Hematopoietic multipotent progenitor cell (in vitro differentiated cells): ENCODE data around the gene NDUFC2. TPM values are rescaled to one million over a fixed set of nuclear protein-coding genes. Genes with fewer than 3 reads are reported as not detected.
A peak's percentile ranks its signal among the peaks of the same experiment; 100 is the strongest.
"Not testable (repeated sequence)": the region's sequence is repeated elsewhere in the genome, so short reads cannot be mapped to it uniquely, and the experiment has no call there.

Experiments used
- DNase-seq, 3 donors: peaks; one replicate each; pipeline ENCODE4 v3.0.0-alpha.2; 2011 to 2015; ENCODE audit warnings: low read depth in 2 of 3, low spot score in 2 of 3
- total RNA-seq: library from RNA; depleted of rRNA; stranded (reverse); fragments of >200 nt; gene quantifications from one replicate; pipeline ENCODE4 v1.2.3, GENCODE V29; 2012

NDUFC2 gene
- total RNA-seq, 1 donor = 73.5 TPM

DNA sequence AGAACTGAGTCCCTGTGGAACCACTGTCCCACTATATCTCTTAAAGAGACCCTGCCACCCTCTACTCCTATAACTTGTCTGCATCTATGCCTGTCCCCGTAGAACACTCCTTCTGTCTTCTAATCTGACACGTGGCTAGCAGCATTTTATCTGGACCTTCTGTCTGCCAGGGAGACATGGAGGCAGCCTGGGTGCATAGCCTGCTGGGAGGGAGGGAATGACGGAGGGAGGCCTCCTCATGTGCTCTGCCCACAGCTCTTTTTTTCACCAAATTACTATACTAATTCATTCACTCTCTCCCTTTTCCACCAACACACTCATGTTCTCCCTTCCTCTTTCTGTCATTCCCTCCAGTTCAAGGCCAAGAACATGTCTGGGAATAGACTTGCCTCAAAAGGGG is 23.6 kb downstream of the NDUFC2 start:
- DNase-seq = no peak

DNA sequence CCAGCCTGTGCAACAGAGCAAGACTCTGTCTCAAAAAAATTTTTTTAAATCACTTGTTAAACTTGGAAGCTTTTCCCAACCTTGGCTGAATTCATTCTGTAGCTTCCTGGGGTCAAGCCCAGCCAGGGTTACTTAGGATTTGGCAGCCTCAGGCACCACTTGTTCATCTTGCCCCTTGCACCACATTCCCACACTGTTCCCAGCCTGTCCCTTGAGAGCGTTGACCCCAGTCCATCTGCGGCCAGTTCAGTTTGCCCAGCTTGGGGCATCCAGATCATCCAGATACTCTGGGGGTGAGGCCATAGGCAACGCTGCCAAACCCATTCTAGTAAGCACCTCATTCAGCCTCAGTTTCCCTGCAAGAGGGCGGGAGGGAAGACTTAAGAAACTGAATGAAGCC is 24.7 kb downstream of the NDUFC2 start:
- DNase-seq = no peak

DNA sequence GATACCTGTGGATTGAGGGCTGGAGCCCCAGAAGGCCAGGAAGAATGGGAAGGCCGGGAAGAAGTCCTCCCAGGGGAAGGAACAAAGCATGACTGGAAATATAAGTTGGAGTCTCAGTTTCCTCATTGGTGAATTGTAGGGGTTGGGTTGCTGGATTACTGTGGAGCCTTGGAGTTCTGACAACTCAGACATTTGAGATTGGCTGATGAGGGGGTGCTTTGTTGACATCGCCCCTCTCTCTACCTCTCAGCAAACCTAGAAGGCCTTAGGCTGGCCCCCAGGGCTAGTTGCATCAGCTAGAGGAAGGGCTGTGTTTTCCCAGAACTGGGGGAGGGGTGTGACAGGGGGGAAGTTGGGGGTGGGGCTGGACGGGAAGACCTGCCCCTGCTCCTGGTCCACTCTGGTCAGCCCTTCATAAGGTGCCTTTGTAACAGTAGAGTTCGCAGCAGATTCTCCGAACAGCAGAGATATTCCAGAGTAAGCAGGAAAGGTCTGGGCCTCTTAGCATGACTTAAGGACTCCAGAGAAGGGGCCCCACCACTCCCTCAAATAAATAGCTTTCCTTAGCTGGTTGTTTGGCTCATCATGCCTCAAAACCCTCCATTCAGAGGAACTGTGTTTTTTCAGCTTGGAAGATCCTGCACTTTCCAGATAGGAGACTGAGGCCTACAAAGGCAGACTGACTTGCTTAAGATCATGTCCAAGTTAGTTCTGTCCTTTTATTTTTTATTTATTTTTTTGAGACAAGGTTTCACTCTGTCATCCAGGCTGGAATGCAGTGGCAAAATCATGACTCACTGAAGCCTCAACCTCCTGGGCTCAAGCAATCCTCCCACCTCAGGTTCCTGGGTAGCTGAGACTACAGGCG is 28.5 kb downstream of the NDUFC2 start:
- DNase-seq = no peak

DNA sequence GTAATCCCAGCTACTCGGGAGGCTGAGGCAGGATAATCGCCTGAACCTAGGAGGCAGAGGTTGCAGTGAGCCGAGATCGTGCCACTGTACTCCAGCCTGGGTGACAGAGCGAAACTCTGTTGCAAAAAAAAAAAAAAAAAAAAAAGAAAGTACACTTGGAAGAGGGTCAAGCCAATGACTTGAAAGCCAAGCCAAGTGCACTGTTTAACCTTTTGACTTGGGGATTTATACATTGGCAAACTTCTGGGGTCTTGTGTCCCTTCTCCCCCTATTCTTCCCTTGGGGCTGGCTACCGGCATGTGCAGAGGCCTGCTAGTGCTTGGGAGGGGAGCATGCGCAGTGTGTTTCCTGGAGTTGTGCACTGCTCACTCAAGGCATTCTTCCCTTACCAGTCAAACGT is 30.3 kb downstream of the NDUFC2 start:
- no peak for DNase-seq

DNA sequence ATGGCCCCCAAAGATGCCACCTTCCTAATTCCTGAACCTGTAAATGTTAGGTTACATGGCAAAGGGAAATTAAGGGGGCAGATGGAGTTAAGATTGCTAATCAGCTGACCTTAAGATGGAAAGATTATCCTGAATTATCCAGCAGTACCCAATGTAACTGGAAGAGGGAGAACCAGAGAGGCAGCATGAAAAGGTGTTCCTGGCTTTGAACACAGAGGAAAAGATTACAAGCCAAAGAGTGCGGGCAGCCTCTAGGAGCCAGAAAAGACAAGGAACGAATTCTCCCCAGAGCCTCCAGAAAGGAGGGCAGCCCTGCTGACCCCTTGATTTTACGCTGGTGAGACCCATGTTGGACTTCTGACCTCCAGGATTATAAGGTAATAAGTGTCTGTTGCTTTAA is 31.1 kb downstream of the NDUFC2 start:
- DNase-seq = no peak

DNA sequence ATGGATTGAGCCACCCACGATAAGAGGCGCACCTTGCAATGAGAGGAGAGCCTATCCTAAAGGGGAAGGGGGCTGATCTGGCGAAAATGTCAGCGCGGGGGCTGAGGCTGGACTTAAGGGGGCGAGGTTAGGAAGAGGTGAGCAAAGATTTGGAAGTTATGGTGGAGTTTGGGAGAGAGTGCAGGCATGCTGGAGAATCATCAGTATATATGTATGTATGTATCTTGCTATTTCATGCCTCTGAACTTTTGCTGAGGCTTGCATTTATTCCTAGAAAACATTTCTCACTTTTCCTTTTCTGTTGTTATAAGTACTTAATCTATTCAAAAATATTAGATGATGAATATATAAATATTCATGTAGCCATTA is 33.2 kb downstream of the NDUFC2 start:
- no peak for DNase-seq

DNA sequence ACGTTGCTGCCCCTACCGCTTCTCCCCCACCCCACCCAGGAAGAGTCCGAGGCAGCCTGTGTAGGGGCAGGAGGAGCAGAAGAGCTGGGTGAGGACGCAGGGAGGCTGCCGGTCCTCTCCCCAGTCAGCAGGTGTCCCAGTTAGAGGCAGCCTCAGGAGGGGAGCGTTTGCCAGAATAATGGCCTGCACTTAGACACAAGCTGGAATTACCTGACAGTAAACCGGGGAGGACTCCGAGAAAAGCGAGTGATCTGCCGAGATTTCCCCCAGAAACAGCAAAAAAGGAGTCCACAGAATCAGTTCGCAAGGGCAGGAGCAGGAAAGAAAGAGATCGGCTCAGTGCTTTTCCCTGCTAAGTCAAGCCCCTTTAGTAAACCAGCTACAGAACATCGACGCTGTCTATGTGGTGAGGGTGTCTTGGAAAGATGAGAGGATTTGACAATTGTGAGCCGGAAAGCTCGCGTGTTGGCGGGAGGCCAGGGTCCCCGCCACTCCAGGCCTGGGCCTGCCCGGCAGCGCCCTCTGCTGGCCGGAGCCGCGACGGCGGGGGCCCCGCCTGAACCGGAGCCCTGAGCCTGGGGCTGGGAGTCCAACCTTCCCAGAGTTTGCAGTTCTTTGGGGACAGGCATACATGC is 33.7 kb downstream of the NDUFC2 start:
- DNase-seq = peak; percentile 62 to 69 (median 68)

DNA sequence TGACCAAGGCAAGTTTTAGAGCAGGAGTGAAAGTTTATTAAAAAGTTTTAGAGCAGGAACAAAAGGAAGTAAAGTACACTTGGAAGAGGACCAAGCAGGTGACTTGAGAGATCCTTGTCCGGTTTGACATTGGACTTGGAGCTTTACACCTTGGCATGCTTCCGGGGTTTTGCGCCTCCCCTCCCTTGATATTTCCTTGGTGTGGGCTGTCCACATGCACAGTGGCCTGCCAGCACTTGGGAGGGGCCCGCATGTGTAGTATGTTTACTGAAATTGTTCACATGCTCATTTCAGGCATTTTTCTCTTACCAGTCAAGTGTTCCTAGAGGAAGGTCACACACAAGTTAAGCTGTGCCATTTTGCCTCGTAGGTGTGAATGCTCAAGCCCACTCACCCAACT is 35.0 kb downstream of the NDUFC2 start:
- no peak for DNase-seq

DNA sequence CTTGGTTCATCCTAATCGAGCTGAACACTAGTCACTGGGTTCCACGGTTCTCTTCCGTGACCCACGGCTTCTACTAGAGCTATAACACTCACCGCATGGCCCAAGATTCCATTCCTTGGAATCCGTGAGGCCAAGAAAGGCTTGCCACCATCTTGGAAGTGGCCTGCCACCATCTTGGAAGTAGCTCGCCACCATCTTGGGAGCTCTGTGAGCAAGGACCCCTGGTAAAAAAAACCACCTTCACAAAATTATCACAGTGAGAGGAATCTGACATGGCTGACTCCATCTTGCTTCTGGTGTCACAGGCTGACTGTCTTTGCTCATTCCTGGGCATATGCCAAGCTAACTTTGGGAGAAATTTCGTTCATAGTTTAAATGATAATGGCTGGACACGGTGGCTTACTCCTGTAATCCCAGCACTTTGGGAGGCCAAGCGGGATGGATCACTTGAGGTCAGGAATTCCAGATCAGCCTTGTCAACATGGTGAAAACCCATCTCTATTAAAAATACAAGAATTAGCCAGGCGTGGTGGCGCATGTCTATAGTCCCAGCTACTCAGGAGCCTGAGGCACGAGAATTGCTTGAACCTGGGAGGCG is 37.7 kb downstream of the NDUFC2 start:
- DNase-seq = no peak

DNA sequence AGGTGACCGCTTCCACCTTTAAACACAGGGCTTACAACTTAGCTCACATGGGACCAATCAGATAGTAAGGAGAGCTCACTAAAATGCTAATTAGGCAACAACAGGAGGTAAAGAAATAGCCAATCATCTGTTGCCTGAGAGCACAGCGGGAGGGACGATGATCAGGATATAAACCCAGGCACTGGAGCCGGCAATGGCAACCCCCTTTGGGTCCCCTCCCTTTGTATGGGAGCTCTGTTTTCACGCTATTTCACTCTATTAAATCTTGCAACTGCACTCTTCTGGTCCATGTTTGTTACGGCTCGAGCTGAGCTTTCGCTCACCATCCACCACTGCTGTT is 38.3 kb downstream of the NDUFC2 start:
- not testable (repeated sequence) for DNase-seq

DNA sequence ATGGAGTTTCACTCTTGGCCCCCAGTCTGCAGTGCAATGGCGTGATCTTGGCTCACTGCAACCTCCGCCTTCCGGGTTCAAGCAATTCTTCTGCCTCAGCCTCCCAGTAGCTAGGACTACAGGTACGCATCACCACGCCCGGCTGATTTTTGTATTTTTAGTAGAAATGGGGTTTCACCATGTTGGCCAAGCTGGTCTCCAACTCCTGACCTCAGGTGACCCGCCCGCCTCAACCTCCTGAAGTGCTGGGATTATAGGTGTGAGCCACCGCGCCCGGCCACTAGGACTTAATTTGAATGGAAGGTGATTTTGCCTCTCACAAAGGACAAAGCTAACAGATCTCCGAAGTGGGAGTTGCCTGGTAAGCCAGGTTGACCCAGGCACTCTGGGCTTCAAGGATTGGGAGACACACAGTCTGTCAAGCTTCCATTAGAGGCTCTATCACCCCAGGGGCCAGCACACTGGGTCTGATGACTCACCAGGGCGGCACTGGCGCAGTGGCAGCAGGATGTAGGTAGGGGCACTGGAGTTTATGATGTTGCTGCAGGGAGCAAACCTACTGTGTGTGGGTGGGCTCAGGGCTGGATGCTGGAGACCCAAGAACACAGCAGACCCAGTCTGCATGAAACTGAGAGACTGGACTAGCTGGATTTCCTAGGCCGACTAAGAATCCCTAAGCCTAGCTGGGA is 38.8 kb downstream of the NDUFC2 start:
- DNase-seq = no peak

DNA sequence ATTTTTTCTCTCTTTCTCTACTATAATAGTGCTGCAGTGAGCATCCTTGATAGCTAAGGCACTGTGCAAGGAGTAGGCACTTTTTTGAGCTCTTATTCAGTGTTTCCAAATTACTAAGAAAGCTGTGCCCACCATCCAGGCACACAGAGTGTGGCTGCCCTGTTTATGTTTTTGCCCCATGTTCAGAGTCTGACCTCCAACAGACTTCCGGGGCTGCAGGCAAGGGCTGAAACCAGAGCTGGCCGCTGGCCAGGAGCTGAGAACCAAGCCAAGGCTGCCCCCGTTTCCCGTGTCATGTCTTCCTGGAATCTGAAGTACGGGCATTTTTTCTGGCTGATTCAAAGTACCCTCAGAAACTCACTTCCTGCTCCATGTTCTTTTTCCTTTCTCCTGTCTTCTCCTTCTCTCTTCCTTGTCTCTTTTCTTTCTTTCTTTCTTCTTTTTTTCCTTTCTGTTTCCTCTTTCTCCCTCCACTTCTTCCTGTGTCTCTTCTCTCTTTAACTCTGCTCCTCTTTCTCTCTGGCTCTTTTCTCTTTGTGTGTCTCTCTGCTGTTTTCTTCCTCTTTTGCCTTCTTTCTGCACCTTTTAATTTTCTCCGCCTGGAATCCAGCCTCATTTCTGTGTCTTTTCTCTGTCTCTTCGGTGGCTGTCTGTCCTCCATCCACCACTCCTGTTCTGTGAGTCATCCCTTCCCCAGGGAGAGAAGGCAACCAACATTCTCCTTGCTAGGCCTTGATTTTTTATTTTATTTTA is 39.6 kb downstream of the NDUFC2 start:
- peak in 1 of 3 donors; percentile 24 for DNase-seq

DNA sequence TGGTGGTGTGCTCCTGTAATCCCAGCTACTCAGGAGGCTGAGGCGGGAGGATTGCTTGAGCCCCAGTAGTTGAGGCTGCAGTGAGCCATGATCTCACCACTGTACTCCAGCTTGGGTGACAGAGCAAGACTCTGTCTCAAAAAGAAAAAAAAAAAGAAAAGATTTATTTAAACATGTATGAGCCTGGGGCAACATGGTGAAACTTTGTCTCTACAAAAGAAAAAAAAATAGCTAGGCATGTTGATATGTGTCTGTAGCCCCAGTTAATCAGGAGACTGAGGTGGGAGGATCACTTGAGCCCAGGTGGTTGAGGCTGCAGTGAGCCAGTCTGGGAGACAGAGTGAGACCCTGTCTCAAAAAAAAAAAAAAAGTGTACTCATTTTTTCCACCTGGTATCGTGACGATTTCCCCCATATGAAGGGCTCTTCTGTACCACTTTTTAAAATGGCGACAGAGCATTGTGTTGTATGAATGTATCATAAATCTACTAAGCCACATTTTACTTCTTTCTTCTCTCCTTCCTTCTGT is 40.2 kb downstream of the NDUFC2 start:
- DNase-seq = peak in 1 of 3 donors; percentile 23

DNA sequence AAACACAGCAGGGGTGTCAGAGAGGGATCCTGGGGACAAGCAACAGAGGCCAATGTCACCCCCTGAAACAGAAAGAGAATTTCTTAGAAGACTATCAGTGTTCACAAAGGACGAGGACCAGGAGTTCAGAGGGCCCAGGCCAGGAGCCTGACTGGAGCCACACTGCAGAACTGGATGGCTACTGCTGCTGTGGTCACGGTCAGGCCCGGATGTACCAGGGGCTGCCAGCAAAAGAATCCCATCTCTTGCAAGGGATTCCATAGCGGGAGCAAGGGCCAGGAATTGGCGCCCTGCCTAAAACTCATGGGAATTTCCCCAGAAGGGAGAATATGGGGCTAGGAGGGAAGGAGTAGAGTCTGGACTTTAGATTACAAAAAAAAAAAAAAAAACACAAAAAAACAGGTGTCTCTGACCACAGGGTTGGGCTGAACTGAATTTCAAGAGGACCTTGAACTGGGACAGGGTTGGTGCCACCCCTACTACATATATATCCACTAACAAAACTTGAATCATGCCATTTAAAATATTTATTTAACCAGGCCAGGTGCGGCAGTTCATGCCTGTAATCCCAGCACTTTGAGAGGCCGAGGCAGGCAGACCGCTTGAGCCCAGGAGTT is 40.9 kb downstream of the NDUFC2 start:
- DNase-seq = no peak

DNA sequence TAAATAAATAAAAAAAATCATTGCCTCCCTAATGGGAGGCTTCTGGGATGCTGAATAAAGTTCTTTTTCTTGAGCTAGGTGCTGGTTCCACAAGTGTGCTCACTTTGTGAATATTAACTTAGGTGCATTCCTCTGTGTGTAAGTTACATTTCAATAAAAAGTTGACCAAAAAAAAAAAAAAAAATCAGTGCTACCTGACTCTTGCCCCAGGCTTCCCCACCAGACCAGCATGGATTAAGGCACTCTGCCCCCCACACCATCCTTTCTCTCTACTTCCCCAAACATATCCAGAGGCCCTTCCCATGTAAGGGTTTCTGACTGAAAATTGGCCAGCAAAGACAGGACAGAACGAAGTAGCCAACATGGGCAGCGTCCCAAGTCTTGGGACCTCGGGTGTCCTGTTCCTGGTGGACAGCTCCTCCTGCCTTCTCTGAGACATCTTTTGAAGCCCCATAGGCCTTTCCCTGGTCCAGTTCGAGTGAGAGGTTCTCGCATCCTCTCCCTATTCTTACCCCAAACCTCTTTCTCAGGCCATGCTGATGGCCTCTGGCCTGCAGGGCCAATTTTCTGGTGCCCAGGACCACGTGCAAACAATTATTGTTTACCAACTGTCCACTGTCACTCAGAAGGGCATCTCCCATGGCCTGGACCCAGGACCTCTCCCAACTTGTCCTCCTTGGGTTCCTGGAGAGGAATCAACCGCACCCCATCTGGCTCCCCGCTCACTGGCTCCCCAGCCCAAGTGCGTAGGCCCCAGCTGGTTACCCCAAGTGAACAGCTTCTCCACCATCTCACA is 41.6 kb downstream of the NDUFC2 start:
- no peak for DNase-seq

DNA sequence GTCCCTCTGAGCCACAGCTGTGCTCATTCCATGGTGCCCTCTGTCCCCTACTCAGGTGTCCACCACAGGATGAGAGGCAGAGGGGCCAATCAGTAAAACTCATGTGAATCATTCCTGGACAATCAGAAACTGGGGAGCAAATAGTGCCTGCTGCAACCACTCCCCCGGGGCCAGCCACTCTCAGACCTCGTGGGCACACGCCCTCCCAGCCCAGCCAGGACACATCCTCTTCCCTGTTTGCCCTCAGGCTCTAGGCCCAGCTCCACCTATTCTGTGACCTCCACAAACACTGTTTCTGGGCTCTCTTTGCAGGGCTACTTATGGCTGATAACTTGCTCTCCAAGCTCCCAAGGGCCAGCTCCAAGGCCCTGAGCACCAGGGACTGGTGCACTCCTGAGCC is 42.6 kb downstream of the NDUFC2 start:
- DNase-seq = no peak

DNA sequence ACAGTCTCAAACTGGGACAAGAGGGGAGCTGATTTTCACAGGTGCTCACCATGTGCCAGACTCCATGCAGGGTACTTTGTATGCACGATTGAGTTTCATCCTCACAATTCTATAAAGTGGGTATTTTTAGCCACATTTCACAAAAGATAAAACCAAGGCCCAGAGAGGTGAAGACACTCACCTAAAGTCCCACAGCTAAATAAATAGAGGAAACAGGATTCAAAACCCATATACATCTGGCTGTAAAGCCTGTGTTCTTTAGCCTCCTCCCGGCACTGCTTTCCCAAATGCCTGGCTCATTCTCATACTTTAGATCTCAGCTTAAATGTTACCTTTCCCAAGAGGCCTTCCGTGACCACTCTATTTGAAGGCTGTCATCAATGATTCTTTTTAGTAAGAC is 43.3 kb downstream of the NDUFC2 start:
- no peak for DNase-seq

DNA sequence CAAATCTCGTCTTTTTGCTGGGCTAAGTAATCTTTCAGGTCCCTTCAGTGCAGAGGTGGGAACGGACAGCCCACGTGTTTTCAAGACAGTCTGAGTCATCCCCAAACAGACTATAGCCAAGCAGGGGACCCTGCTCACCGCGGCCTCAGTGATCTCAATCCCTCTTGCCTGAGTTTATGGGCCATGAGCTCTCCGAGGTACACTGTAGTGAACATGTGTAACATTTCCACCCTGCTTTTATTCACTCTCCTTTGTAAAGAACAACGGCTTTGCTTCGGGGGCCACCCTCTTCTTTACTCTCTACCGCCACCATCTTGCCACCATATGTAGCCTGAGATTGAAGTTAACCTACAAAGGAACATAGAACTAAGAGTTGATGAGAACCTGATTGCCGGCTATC is 45.0 kb downstream of the NDUFC2 start:
- no peak for DNase-seq

DNA sequence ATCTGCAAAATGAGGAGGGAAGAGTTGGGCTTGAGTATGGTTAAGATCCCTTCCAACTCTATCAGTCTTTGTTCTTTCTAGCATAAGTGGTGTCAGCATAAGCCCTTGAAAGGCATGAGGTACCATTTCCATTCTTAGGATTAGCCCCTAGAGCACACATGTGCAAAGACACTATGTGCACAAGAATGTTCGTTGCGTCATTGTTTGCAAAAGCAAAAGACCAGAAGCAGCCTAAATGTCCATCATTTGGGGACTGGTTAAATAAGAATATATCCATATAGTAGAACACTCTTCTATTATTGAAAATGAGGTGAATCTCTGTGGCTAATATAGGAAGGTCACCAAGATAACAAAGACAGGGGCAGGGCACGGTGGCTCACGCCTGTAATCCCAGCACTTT is 46.6 kb downstream of the NDUFC2 start:
- DNase-seq = no peak
